ENCODE results near the gene NSMCE4A. TPM values are rescaled to one million over a fixed set of nuclear protein-coding genes. Genes with fewer than 3 reads are reported as not detected.

NSMCE4A gene
- total and polyA plus RNA-seq, 9 of the 15 experiments (the other 6 are each of a cell fraction or from before 2014, with no cell fraction given) = 8.4 to 88.5 (median 46.4) TPM

GRCh38 chr10:121983852-121984251 lies 8.8 kb upstream of the NSMCE4A start:
- 20% methylated on average over 5 of the region's 5 CpGs for WGBS (ENCODE audit: insufficient coverage, low coverage, missing lambda C conversion rate)
- in situ Hi-C loops (cut with MboI) = no loop called here

GRCh38 chr10:121981346-121981745 lies 6.3 kb upstream of the NSMCE4A start:
- Histone ChIP-seq H3K4me2 (ENCODE audit: insufficient read depth, low read length) (no peak overlapping the region), H3K9me1 (ENCODE audit: control insufficient read depth, insufficient read depth, low read length) (no peaks in the 10 kb centered on the region), H3K4me1 (replicated peaks in 1 of 2; ENCODE audit: control insufficient read depth in 2 of 2, insufficient read depth in 2 of 2, low read length in 2 of 2) (no peaks in the 10 kb centered on the region; a peak in 1 of 5 replicates), H3K79me2 (ENCODE audit: control insufficient read depth, insufficient read depth, low read length) (no peaks in the 10 kb centered on the region), H2AFZ (ENCODE audit: low read depth, low read length) (no peak overlapping the region), H3K27ac (ENCODE audit: extremely low read depth, low read depth, low read length) (no peak overlapping the region), H3K9me3 (replicated peaks; ENCODE audit: control insufficient read depth, insufficient read depth, low read depth, low read length) (peaks cover 3% of the 10 kb centered on the region), H3K36me3 (ENCODE audit: control insufficient read depth, insufficient read depth, low read length) (no peaks in the 10 kb centered on the region), H3K4me3 (no peak overlapping the region), H4K20me1 (replicated peaks; ENCODE audit: control insufficient read depth, insufficient read depth, low read length) (no peaks in the 10 kb centered on the region), H3K9ac (ENCODE audit: insufficient read depth in 1 of 2, low read depth in 2 of 2, low read length in 2 of 2) (no peak overlapping the region), H3K27me3 (ENCODE audit: control insufficient read depth in 2 of 2, insufficient read depth in 2 of 2, low read length in 2 of 2) (no peaks in the 10 kb centered on the region)
- no peak for DNase-seq (ENCODE audit: extremely low read depth in 1 of 4, low spot score in 3 of 4)
- no peak for FAIRE-seq
- ChIA-PET POLR2A (no interaction called here), CTCF (ENCODE audit: low intra/inter-chr PET ratio) (no interaction called here)
- ATAC-seq = no peak
- intact Hi-C loops (cut with micrococcal nuclease) = no loop called here
- WGBS (ENCODE audit: insufficient coverage, low coverage, missing lambda C conversion rate) = 0% methylated on average over 2 of the region's 2 CpGs
- in situ Hi-C loops (cut with MboI) = no loop called here
- BruUV-seq (replicated peaks) = no TSS peak
- TF ChIP-seq PRMT5 (CRISPR knock-in tag; IDR thresholded peaks at IDR 0.05) (no peak), CLOCK (CRISPR knock-in tag; IDR thresholded peaks at IDR 0.05; ENCODE audit: borderline replicate concordance) (no peak), MAZ (CRISPR knock-in tag; conservative IDR thresholded peaks at IDR 0.05 in 1 of 2, IDR thresholded peaks at IDR 0.05 in 1 of 2) (no peak), HCFC1 (IDR thresholded peaks at IDR 0.05; ENCODE audit: low read depth, low read length) (no peak), SAFB (IDR thresholded peaks at IDR 0.05; ENCODE audit: borderline replicate concordance, low read depth, low read length) (no peak), NFYB (IDR thresholded peaks at IDR 0.05; ENCODE audit: extremely low read depth, insufficient read length) (no peak), TAF15 (IDR thresholded peaks at IDR 0.05; ENCODE audit: low read depth, low read length) (no peak), YY1 (IDR thresholded peaks at IDR 0.05; ENCODE audit: borderline replicate concordance in 1 of 3, control insufficient read depth in 1 of 3, extremely low read depth in 1 of 3, insufficient read depth in 3 of 3, insufficient read length in 1 of 3, insufficient replicate concordance in 2 of 3, low read depth in 1 of 3, low read length in 2 of 3) (no peak), CREBBP (IDR thresholded peaks at IDR 0.05; ENCODE audit: low read depth, low read length) (no peak)

More at GRCh38 chr10:121983852-121984251, 8.8 kb upstream of the NSMCE4A start:
- Histone ChIP-seq H3K9me3 (replicated peaks; ENCODE audit: control insufficient read depth, insufficient read depth, low read depth, low read length) (peaks cover 3% of the 10 kb centered on the region), H4K20me1 (replicated peaks; ENCODE audit: control insufficient read depth, insufficient read depth, low read length) (no peaks in the 10 kb centered on the region), H3K27ac (ENCODE audit: extremely low read depth, low read depth, low read length) (no peak overlapping the region), H3K27me3 (ENCODE audit: control insufficient read depth in 2 of 2, insufficient read depth in 2 of 2, low read length in 2 of 2) (no peaks in the 10 kb centered on the region), H3K4me2 (ENCODE audit: insufficient read depth, low read length) (no peak overlapping the region), H3K4me1 (replicated peaks in 1 of 2; ENCODE audit: control insufficient read depth in 2 of 2, insufficient read depth in 2 of 2, low read length in 2 of 2) (no peaks in the 10 kb centered on the region; a peak in 1 of 5 replicates), H2AFZ (ENCODE audit: low read depth, low read length) (no peak overlapping the region), H3K4me3 (no peak overlapping the region), H3K9me1 (ENCODE audit: control insufficient read depth, insufficient read depth, low read length) (no peaks in the 10 kb centered on the region), H3K36me3 (ENCODE audit: control insufficient read depth, insufficient read depth, low read length) (no peaks in the 10 kb centered on the region), H3K9ac (ENCODE audit: insufficient read depth in 1 of 2, low read depth in 2 of 2, low read length in 2 of 2) (no peak overlapping the region), H3K79me2 (ENCODE audit: control insufficient read depth, insufficient read depth, low read length) (no peaks in the 10 kb centered on the region)
- ChIA-PET POLR2A (interaction anchor here (1.3 kb wide), 1 partner anchor 9 kb away, joined by 5 read pairs; the partner anchor contains the start of gene NSMCE4A), CTCF (ENCODE audit: low intra/inter-chr PET ratio) (no interaction called here)
- FAIRE-seq = no peak
- TF ChIP-seq, protein P1, sequence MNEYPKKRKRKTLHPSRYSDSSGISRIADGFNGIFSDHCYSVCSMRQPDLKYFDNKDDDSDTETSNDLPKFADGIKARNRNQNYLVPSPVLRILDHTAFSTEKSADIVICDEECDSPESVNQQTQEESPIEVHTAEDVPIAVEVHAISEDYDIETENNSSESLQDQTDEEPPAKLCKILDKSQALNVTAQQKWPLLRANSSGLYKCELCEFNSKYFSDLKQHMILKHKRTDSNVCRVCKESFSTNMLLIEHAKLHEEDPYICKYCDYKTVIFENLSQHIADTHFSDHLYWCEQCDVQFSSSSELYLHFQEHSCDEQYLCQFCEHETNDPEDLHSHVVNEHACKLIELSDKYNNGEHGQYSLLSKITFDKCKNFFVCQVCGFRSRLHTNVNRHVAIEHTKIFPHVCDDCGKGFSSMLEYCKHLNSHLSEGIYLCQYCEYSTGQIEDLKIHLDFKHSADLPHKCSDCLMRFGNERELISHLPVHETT (CRISPR knock-in tag; conservative IDR thresholded peaks at IDR 0.05 in 1 of 2, IDR thresholded peaks at IDR 0.05 in 1 of 2) = no peak
- DNase-seq (ENCODE audit: extremely low read depth in 1 of 4, low spot score in 3 of 4) = no peak
- no TSS peak for BruUV-seq (replicated peaks)
- intact Hi-C loops (cut with micrococcal nuclease) = no loop called here
- no peak for ATAC-seq

Measured in K562 (cell line).